HG03575 (cell line): Measurements from ENCODE around the gene TXK.

Experiments
- ATAC-seq: cut with Tn5 transposase; IDR thresholded peaks from one replicate; pipeline ENCODE4 v1.9.1; 2021; ENCODE audit not compliant: unreplicated experiment, insufficient number of reproducible peaks, low FRiP score; ENCODE audit errors: extremely low read depth

TXK gene

DNA sequence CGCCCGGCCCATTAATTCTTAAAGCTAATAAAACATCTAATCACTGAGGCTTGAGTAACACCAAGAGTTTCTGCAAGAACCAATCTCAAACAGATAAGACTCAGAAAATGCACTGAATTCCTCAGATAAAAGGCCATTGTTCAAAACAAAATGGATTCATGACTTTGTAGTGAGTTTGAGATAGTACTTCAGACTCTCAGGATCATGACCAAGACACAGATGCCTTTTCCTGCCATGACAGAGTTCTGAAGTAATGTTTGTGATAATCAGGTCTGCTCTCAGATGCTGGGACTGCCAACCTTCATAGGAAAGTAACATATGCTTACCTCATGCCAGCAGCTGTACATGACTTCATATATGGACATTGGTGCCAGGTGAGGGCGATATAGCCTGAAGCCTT is 62.9 kb downstream of the TXK start:
- ATAC-seq, result no peak

DNA sequence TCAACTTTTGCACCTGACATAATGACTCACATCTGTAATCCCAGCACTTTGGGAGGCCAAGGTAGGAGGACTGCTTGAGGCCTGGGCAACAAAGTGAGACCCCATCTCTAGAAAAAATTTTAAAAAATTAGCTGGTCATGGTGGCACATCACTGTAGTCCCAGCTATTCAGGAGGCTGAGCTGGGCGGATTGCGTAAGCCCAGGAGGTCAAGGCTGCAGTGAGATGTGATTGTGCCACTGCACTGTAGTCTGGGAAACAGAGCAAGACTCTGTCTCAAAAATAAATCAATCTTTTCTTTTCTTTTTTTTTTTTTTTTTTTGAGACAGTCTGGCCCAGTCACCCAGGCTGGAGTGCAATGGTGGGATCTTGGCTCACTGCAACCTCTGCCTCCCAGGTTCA is 65.0 kb downstream of the TXK start:
- no peak for ATAC-seq

GRCh38 chr4:48068182-48068581 is 65.9 kb downstream of the TXK start:
- no peak for ATAC-seq

GRCh38 chr4:48067536-48067935 is 66.5 kb downstream of the TXK start:
- ATAC-seq, result no peak

GRCh38 chr4:48065587-48066052 is 68.4 kb downstream of the TXK start:
- no peak for ATAC-seq

- ATAC-seq, result peak; percentile 43
Observed at GRCh38 chr4:48064349-48064748, 69.7 kb downstream of the TXK start.

GRCh38 chr4:48058617-48059530 is 75.2 kb downstream of the TXK start:
- ATAC-seq, result no peak

GRCh38 chr4:48051078-48051477 is 83.0 kb downstream of the TXK start:
- no peak for ATAC-seq

GRCh38 chr4:48049483-48049882 is 84.6 kb downstream of the TXK start:
- no peak for ATAC-seq

DNA sequence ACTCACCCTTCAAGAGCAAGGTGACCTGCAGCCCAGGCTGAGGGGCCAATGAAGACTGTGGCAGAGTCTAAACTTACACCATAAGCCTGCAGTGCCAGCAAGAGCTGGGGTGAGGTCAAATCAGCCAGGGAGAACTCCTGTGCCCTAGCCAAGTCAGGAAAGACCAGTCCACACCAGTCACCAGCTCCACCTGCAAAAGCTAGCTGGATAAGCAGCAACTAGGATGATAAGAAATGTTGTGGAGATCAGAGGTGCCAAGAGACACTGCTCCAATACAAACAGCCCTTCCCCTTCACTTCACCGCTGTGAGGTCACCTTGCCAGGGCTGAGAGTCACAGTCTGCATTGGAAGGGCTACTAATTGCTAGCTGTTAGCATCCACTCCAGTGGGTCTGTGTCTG is 86.2 kb downstream of the TXK start:
- no peak for ATAC-seq

GRCh38 chr4:48047421-48047844 is 86.6 kb downstream of the TXK start:
- ATAC-seq, result peak; percentile 97

DNA sequence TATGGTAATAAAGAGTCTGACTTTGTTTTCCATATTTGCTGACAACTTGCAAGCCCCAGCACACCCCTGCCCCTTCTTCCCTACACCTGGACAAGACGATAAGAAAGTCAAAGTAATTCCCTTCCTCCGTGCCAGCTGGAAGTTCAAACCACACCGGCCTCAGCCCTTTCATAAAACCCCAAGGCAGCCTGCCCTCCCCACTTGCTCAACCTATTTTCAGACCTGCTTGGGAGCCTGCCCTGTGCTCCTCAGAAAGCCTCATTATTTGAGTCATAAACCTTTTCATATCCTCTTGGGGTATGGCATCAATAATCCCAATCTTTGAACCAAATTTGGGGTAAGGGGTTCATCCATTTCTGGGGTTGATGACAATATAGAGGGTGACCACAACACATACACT is 88.0 kb downstream of the TXK start:
- no peak for ATAC-seq

DNA sequence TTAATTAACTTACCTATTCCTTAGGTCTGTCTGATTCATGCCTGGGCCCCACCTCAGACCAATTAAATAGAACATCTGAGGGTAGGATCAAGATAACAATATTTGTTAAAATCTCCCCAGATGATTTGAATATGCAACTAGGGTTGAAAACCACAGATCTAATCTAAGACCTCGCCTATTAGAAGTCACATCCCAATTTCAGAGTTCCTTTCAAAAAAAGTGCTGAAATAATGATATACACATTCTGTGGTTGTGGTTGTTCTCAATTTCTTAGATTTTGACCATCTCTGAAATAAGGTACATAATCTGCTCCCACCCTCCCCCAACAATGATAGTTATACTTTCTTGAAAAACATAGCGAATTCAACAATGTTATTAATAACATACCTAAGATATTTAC is 89.8 kb downstream of the TXK start:
- ATAC-seq, result no peak

DNA sequence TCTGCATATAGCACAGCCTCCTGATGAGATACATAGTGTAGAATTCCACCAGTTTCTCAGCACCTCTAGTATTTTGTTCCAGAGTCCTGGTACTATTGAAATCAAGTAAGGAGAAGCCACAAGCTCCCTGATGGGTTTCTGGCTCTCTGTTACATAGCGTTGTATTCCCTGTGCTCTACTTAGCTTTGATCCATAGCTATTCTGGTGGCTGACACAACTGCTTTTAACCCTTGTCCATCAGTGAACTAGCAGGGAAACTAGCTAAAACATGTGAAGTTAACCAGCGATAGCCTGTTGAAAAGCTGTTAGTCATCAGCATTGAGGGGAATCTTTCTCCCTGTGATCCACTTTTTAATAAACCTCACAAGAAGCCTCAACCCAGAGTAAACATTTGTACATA is 90.5 kb downstream of the TXK start:
- ATAC-seq, result no peak

- no peak for ATAC-seq
Observed at GRCh38 chr4:48042979-48043461, 91.0 kb downstream of the TXK start.

DNA sequence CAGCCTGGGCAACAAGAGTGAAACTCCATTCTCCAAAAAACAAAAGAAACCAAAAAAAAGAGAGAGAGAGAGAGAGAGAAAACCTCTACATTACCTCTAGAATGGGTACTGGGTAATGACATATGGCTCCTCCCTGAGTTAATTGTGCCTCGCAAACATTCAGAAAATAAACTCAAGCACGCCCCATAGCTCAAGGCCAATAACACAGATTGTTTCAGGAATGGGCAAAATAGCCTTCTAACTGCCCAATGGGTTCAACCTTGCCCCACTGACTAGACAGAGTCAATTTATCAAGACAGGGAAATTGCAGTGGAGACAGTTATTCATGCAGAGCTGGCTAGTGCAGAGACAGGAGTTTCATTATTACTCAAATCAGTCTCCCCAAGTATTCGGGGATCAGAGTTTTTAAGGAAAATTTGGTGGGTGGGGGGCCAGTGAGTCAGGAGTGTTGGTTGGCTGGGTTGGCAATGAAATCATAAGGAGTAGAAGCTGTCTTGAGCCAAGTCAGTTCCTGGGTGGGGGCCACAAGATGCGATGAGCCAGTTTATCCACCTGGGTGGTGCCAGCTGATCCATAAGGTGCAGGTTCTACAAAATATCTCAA is 92.4 kb downstream of the TXK start:
- no peak for ATAC-seq

- no peak for ATAC-seq
Observed at GRCh38 chr4:48039561-48039960, 94.5 kb downstream of the TXK start.

- ATAC-seq, result no peak
Observed at GRCh38 chr4:48038666-48039065, 95.4 kb downstream of the TXK start.

GRCh38 chr4:48037117-48037462 is 97.0 kb downstream of the TXK start:
- no peak for ATAC-seq

DNA sequence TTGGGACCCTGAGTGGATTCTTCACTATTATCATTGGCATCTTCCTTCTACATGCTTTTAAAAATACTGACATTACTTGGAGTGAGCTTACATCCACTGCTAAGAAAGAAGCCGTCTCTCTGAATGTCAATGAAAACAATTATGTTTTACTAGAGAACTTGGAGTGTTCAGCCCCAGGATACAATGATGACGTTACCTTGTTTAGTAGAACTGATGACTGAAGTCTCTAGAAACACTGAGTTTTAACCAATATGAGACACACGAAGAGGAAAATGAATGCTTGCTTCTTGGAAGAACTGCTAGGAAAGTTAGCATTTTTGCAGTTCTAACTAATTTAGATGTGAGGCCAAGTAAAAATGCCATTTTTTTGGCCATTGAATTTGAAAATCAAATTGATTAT is 98.1 kb downstream of the TXK start:
- no peak for ATAC-seq
